ENCODE measurements around the gene APEX1. TPM values are rescaled to one million over a fixed set of nuclear protein-coding genes. Genes with fewer than 3 reads are reported as not detected.

Gene APEX1
- total RNA-seq, 4 donors from 2014 or later = 75.7 to 132 (median 115) TPM

DNA sequence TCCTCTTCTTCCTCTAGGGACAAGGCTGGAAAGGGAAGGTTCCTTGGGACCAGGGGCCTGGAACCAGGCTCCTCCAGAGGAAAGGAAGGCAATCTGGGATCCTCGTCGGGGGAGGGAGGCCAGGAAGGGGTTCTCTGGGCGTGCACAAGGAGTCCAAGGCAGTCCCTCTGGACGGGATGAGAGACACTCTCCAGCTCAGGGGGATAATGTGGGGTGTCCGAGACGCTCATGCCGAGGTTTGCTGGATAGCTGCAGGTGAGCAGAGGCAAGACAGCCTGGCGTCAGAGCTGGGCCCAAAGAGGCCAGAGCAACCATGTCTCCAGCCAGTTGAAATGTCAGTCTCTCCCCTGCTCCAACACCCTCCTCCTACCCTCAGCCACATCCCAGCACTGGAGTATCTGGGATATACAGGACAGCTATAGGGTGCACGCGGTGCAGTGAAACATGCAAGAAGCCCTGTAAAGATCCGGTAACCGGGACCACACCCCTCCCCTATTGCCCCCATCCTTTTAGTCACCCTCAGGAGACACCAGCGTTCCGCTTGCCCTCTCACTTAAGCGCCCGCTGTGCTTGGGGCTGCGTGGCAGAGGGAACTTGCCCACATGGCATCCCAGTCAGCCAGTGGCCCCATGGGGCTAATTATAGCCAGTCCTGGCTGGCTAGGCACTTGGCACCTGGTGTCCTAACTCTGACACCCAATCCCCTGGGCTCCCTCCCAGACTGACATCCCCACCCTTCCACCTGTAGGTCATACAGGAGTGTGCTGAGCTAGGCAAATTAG is 19.3 kb upstream of the APEX1 start, which contains the start of gene KLHL33:
Gene KLHL33, minus strand, starts transcription at position 585 of the 781 bp plus-strand sequence. Its CDS starts 355 bp downstream, at position 230.
- no peak for DNase-seq
- peaks cover 0 to 21% (median 0%) of the 10 kb centered on the region in 3 donors for H3K4me1 ChIP-seq
- WGBS, 2 donors = 75 to 95% methylated on average over 6 to 16 of the region's 17 CpGs
- H3K27ac ChIP-seq = peak within 1 kb of the TSS in 3 of 4 donors; percentile 62 to 69 (median 69)
- peaks cover 0 to 27% (median 0%) of the 10 kb centered on the region in 4 donors for H3K27me3 ChIP-seq
- peak within 1 kb of the TSS in 3 of 4 donors; percentile 34 to 54 (median 39) for H3K4me3 ChIP-seq
- H3K9me3 ChIP-seq = no peaks in the 10 kb centered on the region
- H3K36me3 ChIP-seq = no peaks in the 10 kb centered on the region
- intact Hi-C loops (cut with DNase I) = no loop called here
- TF ChIP-seq POLR2A (IDR thresholded peaks at IDR 0.05) = no peak
- no peak for TF ChIP-seq CTCF (IDR thresholded peaks at IDR 0.05)

GRCh38 chr14:20436363-20436755 is 18.7 kb upstream of the APEX1 start:
- Histone ChIP-seq H3K4me1 (peaks cover 0 to 21% (median 0%) of the 10 kb centered on the region in 3 donors), H3K27ac (no peak overlapping the region), H3K9me3 (no peaks in the 10 kb centered on the region), H3K36me3 (no peaks in the 10 kb centered on the region), H3K27me3 (peaks cover 0 to 27% (median 0%) of the 10 kb centered on the region in 4 donors), H3K4me3 (no peak overlapping the region)
- DNase-seq = no peak
- WGBS, 2 donors = 83 to 100% methylated on average over 1 to 4 of the region's 4 CpGs
- TF ChIP-seq CTCF (IDR thresholded peaks at IDR 0.05) = no peak
- TF ChIP-seq POLR2A (IDR thresholded peaks at IDR 0.05) = no peak
- intact Hi-C loops (cut with DNase I) = no loop called here

DNA sequence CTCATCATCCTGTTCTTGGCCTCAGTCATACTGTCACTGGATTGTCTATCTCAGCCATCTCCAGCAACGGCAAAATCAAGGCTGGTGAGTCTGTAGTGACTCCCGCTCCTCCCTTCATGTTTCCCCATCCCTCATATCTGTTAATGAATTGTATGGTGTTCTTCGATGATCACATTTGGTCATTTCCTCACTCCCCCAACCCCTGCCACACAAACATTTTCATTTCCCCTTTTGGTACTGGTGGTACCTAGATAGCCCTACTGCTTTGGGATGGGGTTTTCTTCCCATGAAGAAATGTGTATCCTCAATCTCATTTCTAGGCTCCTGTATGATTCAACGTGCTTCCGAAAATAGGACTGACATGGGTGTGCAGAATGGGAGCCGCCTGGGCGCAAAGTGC is 16.4 kb upstream of the APEX1 start:
- intact Hi-C loops (cut with DNase I) = no loop called here
- TF ChIP-seq POLR2A (IDR thresholded peaks at IDR 0.05) (no peak), CTCF (IDR thresholded peaks at IDR 0.05) (no peak)
- Histone ChIP-seq H3K9me3 (no peaks in the 10 kb centered on the region), H3K4me1 (peaks cover 0 to 21% (median 0%) of the 10 kb centered on the region in 3 donors), H3K36me3 (no peaks in the 10 kb centered on the region), H3K27ac (no peak overlapping the region), H3K27me3 (peaks cover 0 to 27% (median 0%) of the 10 kb centered on the region in 4 donors), H3K4me3 (no peak overlapping the region)
- WGBS, 2 donors = 80 to 85% methylated on average over 6 to 7 of the region's 7 CpGs
- no peak for DNase-seq

- Histone ChIP-seq H3K9me3 (no peaks in the 10 kb centered on the region), H3K27ac (no peak overlapping the region), H3K4me1 (peaks cover 0 to 6% (median 0%) of the 10 kb centered on the region in 3 donors), H3K4me3 (no peak overlapping the region), H3K36me3 (peaks cover 0 to 9% (median 0%) of the 10 kb centered on the region in 3 donors), H3K27me3 (peaks cover 0 to 16% (median 0%) of the 10 kb centered on the region in 4 donors)
- TF ChIP-seq CTCF (IDR thresholded peaks at IDR 0.05) = no peak
- no peak for TF ChIP-seq POLR2A (IDR thresholded peaks at IDR 0.05)
- 82 to 84% methylated on average over 5 of the region's 5 CpGs for WGBS, 2 donors
- DNase-seq = no peak
- intact Hi-C loops (cut with DNase I) = no loop called here
Observed at GRCh38 chr14:20440465-20440864, 14.6 kb upstream of the APEX1 start.

DNA sequence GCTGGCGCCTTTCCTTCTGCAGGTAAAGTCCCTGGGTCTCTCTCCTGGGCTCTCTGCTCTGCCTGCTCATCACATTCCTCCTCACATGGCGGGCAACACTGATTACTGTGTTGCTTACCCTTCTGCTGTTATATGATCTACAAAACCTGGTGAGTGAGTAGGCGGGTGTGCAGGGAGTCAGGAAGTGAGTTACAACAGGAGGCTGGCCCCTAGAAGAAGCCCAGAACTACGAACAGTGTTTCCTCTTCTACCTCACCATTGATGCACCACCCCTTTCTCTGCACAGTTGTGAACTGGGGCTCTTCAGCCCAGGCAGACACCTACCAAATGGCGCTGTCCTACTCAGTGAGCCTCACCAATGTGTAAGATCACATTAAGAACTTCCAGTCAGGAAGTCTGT is 14.1 kb upstream of the APEX1 start:
- no peak for DNase-seq
- TF ChIP-seq CTCF (IDR thresholded peaks at IDR 0.05) = no peak
- TF ChIP-seq POLR2A (IDR thresholded peaks at IDR 0.05) = no peak
- WGBS, 2 donors = 53 to 92% methylated on average over 3 of the region's 5 CpGs

More for the DNA sequence above, 14.1 kb upstream of the APEX1 start:
- intact Hi-C loops (cut with DNase I) = no loop called here
- peaks cover 0 to 12% (median 0%) of the 10 kb centered on the region in 4 donors for H3K27me3 ChIP-seq
- H3K36me3 ChIP-seq = peaks cover 0 to 13% (median under 1%) of the 10 kb centered on the region in 3 donors
- no peak overlapping the region for H3K4me3 ChIP-seq
- peaks cover 0 to 2% (median 0%) of the 10 kb centered on the region in 3 donors for H3K4me1 ChIP-seq
- no peak overlapping the region for H3K27ac ChIP-seq
- H3K9me3 ChIP-seq = no peaks in the 10 kb centered on the region
